OCI-LY1 (cell line): ENCODE results near the gene PIGT.

ENCODE experiments used
- CTCF ChIP-seq: fragments of 200-600 bp; sonication (generic), shearing (Covaris generic); IDR thresholded peaks from 2 replicates; pipeline ENCODE4 v1.5.1; 2017; ENCODE audit warnings: mild to moderate bottlenecking, antibody characterized with exemption, low read length, moderate library complexity, mixed read lengths
- EZH2 ChIP-seq: fragments of 200-600 bp; sonication (generic), shearing (Covaris generic); IDR thresholded peaks from 2 replicates; pipeline ENCODE4 v1.8.0; 2017; ENCODE audit warnings: borderline replicate concordance, mixed run types, mild to moderate bottlenecking, antibody characterized with exemption, low read length, moderate library complexity, mixed read lengths

GRCh38 chr20:45432294-45432693 is 16.4 kb downstream of the PIGT start:
- TF ChIP-seq EZH2 (no peak), CTCF (no peak)
